K562 (cell line): ENCODE data around the gene DPP10. TPM values are rescaled to one million over a fixed set of nuclear protein-coding genes. Genes with fewer than 3 reads are reported as not detected.

Experiments
- ATAC-seq: fragments of 200-7000 bp; cut with Tn5 transposase; 3 replicates; pipeline ENCODE4 v1.9.1; 2020; ENCODE audit warnings: moderate library complexity
- BruUV-seq: library from RNA; stranded (reverse); fragments of 400-500 nt; replicated peaks from 2 replicates; lab custom pipeline; 2021; lab: Mats Ljungman, UMichigan
- CTCF ChIA-PET: fragments of 300-600 bp; formaldehyde crosslinking; extraction: SDS; loops from one replicate; lab custom pipeline; 2021; ENCODE audit warnings: low intra/inter-chr PET ratio; lab: Yijun Ruan, JAX
- POLR2A ChIA-PET: fragments of 300-600, 350-650 bp; sonication (Branson Sonifier 250); formaldehyde crosslinking; extraction: SDS; loops from one replicate; lab custom pipeline; 2021; ENCODE audit warnings: antibody characterized with exemption, inconsistent platforms; lab: Yijun Ruan, JAX
- DNase-seq, 4 experiments: peaks; one replicate each; pipeline versions ENCODE4 v3.0.0 to v3.0.0-alpha.2; 2011 to 2018; ENCODE audit warnings: low spot score in 3 of 4, mixed read lengths in 3 of 4; ENCODE audit errors: extremely low read depth in 1 of 4
- FAIRE-seq: peaks from 2 replicates; lab custom pipeline; 2011; peaks lifted over from hg19 to GRCh38; lab: Jason Lieb, UNC
- H2AFZ ChIP-seq: 2 replicates; pipeline ENCODE4 v1.6.0; 2011; ENCODE audit warnings: low read depth, low read length, control low read depth, inconsistent platforms
- H3K27ac ChIP-seq: fragments of 200-600 bp; 3 replicates; pipeline ENCODE4 v1.8.0; 2011; ENCODE audit warnings: low read depth, mild to moderate bottlenecking, control low read depth, inconsistent platforms, low read length, moderate library complexity, mixed read lengths; ENCODE audit errors: extremely low read depth
- H3K27me3 ChIP-seq, 2 experiments: fragments of 300-600 bp in 1 of 2; 2 replicates in 1 of 2; 3 replicates in 1 of 2; pipeline versions ENCODE4 v1.6.0 to v1.8.0; 2011; ENCODE audit warnings: inconsistent platforms in 2 of 2, low read length in 2 of 2, mild to moderate bottlenecking in 1 of 2, mixed read lengths in 1 of 2, moderate library complexity in 1 of 2; ENCODE audit not compliant: control insufficient read depth in 2 of 2, insufficient read depth in 2 of 2
- H3K36me3 ChIP-seq: fragments of 300-600 bp; 3 replicates; pipeline ENCODE4 v1.8.0; 2011; ENCODE audit warnings: mild to moderate bottlenecking, low read length, inconsistent platforms; ENCODE audit not compliant: control insufficient read depth, insufficient read depth
- H3K4me1 ChIP-seq, 2 experiments: fragments of 200-600 bp in 1 of 2; replicated peaks in 1 of 2; 2 replicates in 1 of 2; 3 replicates in 1 of 2; pipeline versions ENCODE4 v1.5.1 to v1.8.0; 2011; ENCODE audit warnings: inconsistent platforms in 2 of 2, low read length in 2 of 2, mild to moderate bottlenecking in 1 of 2, mixed read lengths in 1 of 2, moderate library complexity in 1 of 2; ENCODE audit not compliant: control insufficient read depth in 2 of 2, insufficient read depth in 2 of 2
- H3K4me2 ChIP-seq: 2 replicates; pipeline ENCODE4 v1.6.1; 2011; ENCODE audit warnings: low read length, control low read depth, inconsistent platforms, mixed read lengths; ENCODE audit not compliant: insufficient read depth
- H3K4me3 ChIP-seq: fragments of 200-600 bp; sonication (generic), shearing (Covaris generic); 2 replicates; pipeline ENCODE4 v1.5.1; 2016; ENCODE audit warnings: control low read depth, inconsistent platforms
- H3K79me2 ChIP-seq: fragments of 200-600 bp; 3 replicates; pipeline ENCODE4 v1.8.0; 2011; ENCODE audit warnings: low read length, inconsistent platforms; ENCODE audit not compliant: control insufficient read depth, insufficient read depth
- H3K9ac ChIP-seq, 2 experiments: 2 replicates each; pipeline versions ENCODE4 v1.6.0 to v1.6.1; 2011; ENCODE audit warnings: low read depth in 2 of 2, low read length in 2 of 2, control low read depth in 1 of 2, inconsistent platforms in 1 of 2, mild to moderate bottlenecking in 1 of 2, mixed read lengths in 1 of 2; ENCODE audit not compliant: insufficient read depth in 1 of 2
- H3K9me1 ChIP-seq: one replicate; pipeline ENCODE4 v1.6.0; 2011; ENCODE audit warnings: inconsistent platforms, mild to moderate bottlenecking, low read length, moderate library complexity; ENCODE audit not compliant: control insufficient read depth, insufficient read depth
- H3K9me3 ChIP-seq: replicated peaks from 2 replicates; pipeline ENCODE4 v1.5.1; 2011; ENCODE audit warnings: low read depth, low read length, inconsistent platforms; ENCODE audit not compliant: control insufficient read depth, insufficient read depth
- H4K20me1 ChIP-seq: replicated peaks from 2 replicates; pipeline ENCODE4 v1.6.1; 2011; ENCODE audit warnings: low read length, inconsistent platforms, mixed read lengths; ENCODE audit not compliant: control insufficient read depth, insufficient read depth
- DACH1 ChIP-seq: fragments of 450-650 bp; IDR thresholded peaks from 2 replicates; pipeline ENCODE4 v1.6.1; 2018; ENCODE audit not compliant: partially characterized antibody
- ELK3 ChIP-seq: fragments of 450-650 bp; formaldehyde crosslinking; IDR thresholded peaks from 2 replicates; pipeline ENCODE4 v1.4.0; 2020; ENCODE audit warnings: mild to moderate bottlenecking
- GABPB2 ChIP-seq: fragments of 250-450 bp; sonication (Bioruptor Pico); conservative IDR thresholded peaks from 2 replicates; pipeline ENCODE4 v1.5.1; 2021; ENCODE audit warnings: mild to moderate bottlenecking
- RCOR1 ChIP-seq, 2 experiments: IDR thresholded peaks; 2 replicates each; pipeline ENCODE4 v1.6.1; 2012; ENCODE audit warnings: low read depth in 2 of 2, low read length in 2 of 2, borderline replicate concordance in 1 of 2, improper control_type of control experiment in 1 of 2
- RNF2 ChIP-seq: sonication (generic); IDR thresholded peaks from 2 replicates; pipeline ENCODE4 v1.6.1; 2016
- SREBF2 ChIP-seq: sonication (generic); formaldehyde crosslinking; IDR thresholded peaks from 2 replicates; pipeline ENCODE4 v1.4.0; 2020; ENCODE audit warnings: mild to moderate bottlenecking, missing genetic modification reagents
- ZFX ChIP-seq: sonication (generic); formaldehyde crosslinking; IDR thresholded peaks from 2 replicates; pipeline ENCODE4 v1.8.0; 2022; ENCODE audit warnings: mild to moderate bottlenecking, missing genetic modification reagents, moderate library complexity
- ZKSCAN1 ChIP-seq: fragments of 150-350 bp; IDR thresholded peaks from 2 replicates; pipeline ENCODE4 v1.6.1; 2016; ENCODE audit warnings: low read depth, low read length
- ZNF282 ChIP-seq: sonication (generic); formaldehyde crosslinking; IDR thresholded peaks from 2 replicates; pipeline ENCODE4 v1.8.1; 2023; ENCODE audit warnings: missing genetic modification reagents
- WGBS: fragments of 100-300 bp; shearing (Covaris generic); methylation state at CpG from one replicate; pipeline ENCODE4 v1.1.6; 2016; ENCODE audit warnings: low coverage, mixed read lengths; ENCODE audit not compliant: insufficient coverage; ENCODE audit errors: missing lambda C conversion rate; 5-methylcytosine and 5-hydroxymethylcytosine counted together
- in situ Hi-C: fragments of 300-500 bp; cut with MboI; formaldehyde crosslinking; loops from 4 replicates; pipeline ENCODE4 v1.15.0; 2018; ENCODE audit warnings: inconsistent platforms, mixed read lengths
- intact Hi-C: fragments of 100-400 bp; cut with micrococcal nuclease; formaldehyde crosslinking; loops from 2 replicates; pipeline ENCODE4 v1.14.2; 2022
- polyA plus RNA-seq, 8 experiments: library from polyadenylated mRNA; depleted of rRNA in 4 of 8; stranded (reverse) in 5 of 8; unstranded in 3 of 8; fragments of >200 nt; fragmentation: Nextera tagmentation in 2 of 8; fragmentation: Illumina TruSeq in 1 of 8; extraction: Ambion mirVana in 2 of 8; extraction: Trizol in 1 of 8; gene quantifications; 2 replicates each; pipeline versions ENCODE4 v1.2.1 to v1.2.3, GENCODE V29; 2011 to 2014; ENCODE audit warnings: inconsistent platforms in 1 of 8, missing spikeins in 1 of 8
- total RNA-seq, 7 experiments: library from RNA; depleted of rRNA in 6 of 7; stranded (reverse); fragments of >200 nt in 6 of 7; fragmentation: Illumina TruSeq in 2 of 7; extraction: Trizol in 2 of 7; gene quantifications; 2 replicates each; pipeline versions ENCODE4 v1.2.1 to v1.2.3, GENCODE V29; 2011 to 2021; ENCODE audit warnings: low replicate concordance in 1 of 7

The DPP10 gene
- total and polyA plus RNA-seq, 9 of the 15 experiments (the other 6 are each of a cell fraction or from before 2014, with no cell fraction given): not detected

GRCh38 chr2:115119086-115119485 lies 676.6 kb downstream of the DPP10 start:
- CTCF ChIA-PET: no interaction called here
- Histone ChIP-seq H3K27me3 (no peaks in the 10 kb centered on the region), H3K4me2 (no peak overlapping the region), H3K9me1 (no peaks in the 10 kb centered on the region), H3K4me3 (no peak overlapping the region), H3K27ac (no peak overlapping the region), H3K9ac (no peak overlapping the region), H3K9me3 (no peaks in the 10 kb centered on the region), H3K79me2 (no peaks in the 10 kb centered on the region), H2AFZ (no peak overlapping the region), H3K4me1 (no peaks in the 10 kb centered on the region), H3K36me3 (no peaks in the 10 kb centered on the region), H4K20me1 (no peaks in the 10 kb centered on the region)
- POLR2A ChIA-PET: no interaction called here
- in situ Hi-C loops (no loop called here), intact Hi-C loops (no loop called here)
- no TSS peak for BruUV-seq
- 0% methylated on average over 1 of the region's 1 CpG for WGBS
- DNase-seq: no peak
- no peak for TF ChIP-seq SREBF2
- TF ChIP-seq DACH1: no peak
- TF ChIP-seq RNF2: no peak
- no peak for TF ChIP-seq ZKSCAN1
- no peak for TF ChIP-seq ZNF282 (CRISPR knock-in tag)
- TF ChIP-seq ELK3 (CRISPR knock-in tag): no peak
- TF ChIP-seq ZFX (CRISPR knock-in tag): no peak
- TF ChIP-seq GABPB2 (CRISPR knock-in tag): no peak
- no peak for TF ChIP-seq RCOR1 (IDR thresholded peaks at IDR 0.05; ENCODE audit: borderline replicate concordance in 1 of 2, low read depth in 2 of 2, low read length in 2 of 2)
- no peak for ATAC-seq
- FAIRE-seq: no peak
